Measurements from ENCODE around the gene ZNF407.

Gene ZNF407

DNA sequence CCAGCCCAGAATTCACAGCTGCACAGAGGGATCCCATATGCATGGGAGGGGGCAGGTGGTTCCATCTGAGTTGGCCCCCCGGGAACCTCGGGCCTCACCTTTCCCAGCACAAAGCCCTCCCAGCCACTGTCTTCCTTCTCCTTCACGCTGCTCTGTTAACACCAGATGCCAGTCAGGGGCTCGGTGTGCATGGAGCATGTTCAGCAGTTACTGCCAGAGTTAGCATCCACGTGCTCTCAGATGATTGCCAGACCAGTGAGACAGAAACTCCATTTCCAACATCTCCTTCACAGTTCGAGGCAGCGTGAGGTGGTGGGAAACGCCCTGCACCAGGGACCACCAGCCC, 510.2 kb downstream of the ZNF407 start:
- ATAC-seq = no peak
- TF ChIP-seq ESRRG (CRISPR knock-in tag; IDR thresholded peaks at IDR 0.05) = no peak
- no peak for TF ChIP-seq CSDC2 (CRISPR knock-in tag; IDR thresholded peaks at IDR 0.05)
- no peak for TF ChIP-seq ARNTL (CRISPR knock-in tag; IDR thresholded peaks at IDR 0.05; ENCODE audit: borderline replicate concordance, low read depth)
- no peak for TF ChIP-seq TSHZ2 (CRISPR knock-in tag; IDR thresholded peaks at IDR 0.05)
- no peak for TF ChIP-seq RARB (CRISPR knock-in tag; IDR thresholded peaks at IDR 0.05)
- no peak for TF ChIP-seq ZFP3 (CRISPR knock-in tag; IDR thresholded peaks at IDR 0.05)
- no peak for TF ChIP-seq ZC3H10 (CRISPR knock-in tag; IDR thresholded peaks at IDR 0.05)
- no peak for TF ChIP-seq TOX (CRISPR knock-in tag; IDR thresholded peaks at IDR 0.05; ENCODE audit: borderline replicate concordance)
- TF ChIP-seq BACH2 (CRISPR knock-in tag; IDR thresholded peaks at IDR 0.05; ENCODE audit: borderline replicate concordance) = no peak
- no peak for TF ChIP-seq ZNF8 (CRISPR knock-in tag; IDR thresholded peaks at IDR 0.05)
- no peak for TF ChIP-seq PPARA (CRISPR knock-in tag; IDR thresholded peaks at IDR 0.05; ENCODE audit: borderline replicate concordance)
- no peak for TF ChIP-seq SNAI2 (CRISPR knock-in tag; IDR thresholded peaks at IDR 0.05)
- no peak for TF ChIP-seq ZNF70 (CRISPR knock-in tag; IDR thresholded peaks at IDR 0.05)
- no peak for TF ChIP-seq OSR1 (CRISPR knock-in tag; IDR thresholded peaks at IDR 0.05)
- TF ChIP-seq, protein P1, sequence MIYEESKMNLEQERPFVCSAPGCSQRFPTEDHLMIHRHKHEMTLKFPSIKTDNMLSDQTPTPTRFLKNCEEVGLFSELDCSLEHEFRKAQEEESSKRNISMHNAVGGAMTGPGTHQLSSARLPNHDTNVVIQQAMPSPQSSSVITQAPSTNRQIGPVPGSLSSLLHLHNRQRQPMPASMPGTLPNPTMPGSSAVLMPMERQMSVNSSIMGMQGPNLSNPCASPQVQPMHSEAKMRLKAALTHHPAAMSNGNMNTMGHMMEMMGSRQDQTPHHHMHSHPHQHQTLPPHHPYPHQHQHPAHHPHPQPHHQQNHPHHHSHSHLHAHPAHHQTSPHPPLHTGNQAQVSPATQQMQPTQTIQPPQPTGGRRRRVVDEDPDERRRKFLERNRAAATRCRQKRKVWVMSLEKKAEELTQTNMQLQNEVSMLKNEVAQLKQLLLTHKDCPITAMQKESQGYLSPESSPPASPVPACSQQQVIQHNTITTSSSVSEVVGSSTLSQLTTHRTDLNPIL (CRISPR knock-in tag; IDR thresholded peaks at IDR 0.05; ENCODE audit: low read depth) = no peak
- TF ChIP-seq ISL1 (CRISPR knock-in tag; IDR thresholded peaks at IDR 0.05) = no peak
- TF ChIP-seq TCF4 (CRISPR knock-in tag; IDR thresholded peaks at IDR 0.05; ENCODE audit: borderline replicate concordance) = no peak

DNA sequence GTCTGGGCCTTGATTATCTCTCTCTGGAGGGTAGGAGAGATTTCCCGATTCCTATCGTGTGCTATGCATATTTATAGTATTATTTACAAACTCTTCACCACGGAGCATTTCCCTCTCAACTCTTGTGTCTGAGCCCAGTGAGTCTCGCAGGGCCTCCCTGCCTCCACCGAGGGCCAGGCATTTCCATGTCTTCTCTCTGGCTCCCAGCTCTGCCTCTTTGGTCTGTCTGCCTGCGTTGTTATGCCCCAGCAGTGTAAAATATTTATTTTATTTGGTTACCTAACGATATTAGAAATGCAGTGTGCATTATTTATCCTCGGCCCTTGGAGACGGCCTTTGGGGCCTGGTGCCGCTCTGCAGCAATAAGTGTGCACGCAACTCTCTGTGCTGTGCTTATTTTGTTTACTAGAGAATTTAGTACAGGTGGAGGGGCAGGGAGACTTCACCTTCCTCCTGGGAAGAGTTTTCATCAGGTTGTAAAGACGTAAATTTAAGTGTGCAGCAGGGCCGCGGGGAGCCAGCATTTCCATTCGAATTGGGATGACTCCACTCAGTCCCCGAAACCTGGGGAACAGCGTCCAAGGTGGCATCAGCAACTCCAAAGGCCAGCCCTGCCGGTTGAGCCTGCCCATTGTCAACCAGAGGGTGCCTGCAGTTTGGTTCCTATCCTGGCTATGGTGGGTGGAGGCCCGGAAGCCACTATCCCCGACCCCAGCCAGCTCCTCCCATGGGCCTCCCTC, 511.1 kb downstream of the ZNF407 start:
- no peak for ATAC-seq
- TF ChIP-seq BACH2 (CRISPR knock-in tag; IDR thresholded peaks at IDR 0.05; ENCODE audit: borderline replicate concordance) = no peak
- TF ChIP-seq ESRRG (CRISPR knock-in tag; IDR thresholded peaks at IDR 0.05) = no peak
- TF ChIP-seq OSR1 (CRISPR knock-in tag; IDR thresholded peaks at IDR 0.05) = no peak
- no peak for TF ChIP-seq RARB (CRISPR knock-in tag; IDR thresholded peaks at IDR 0.05)
- TF ChIP-seq, protein P1 (CRISPR knock-in tag; IDR thresholded peaks at IDR 0.05; ENCODE audit: low read depth) = no peak
- TF ChIP-seq PATZ1 (CRISPR knock-in tag; IDR thresholded peaks at IDR 0.05; ENCODE audit: borderline replicate concordance) = no peak
- TF ChIP-seq ZFP30 (CRISPR knock-in tag; IDR thresholded peaks at IDR 0.05) = no peak
- no peak for TF ChIP-seq SNAI2 (CRISPR knock-in tag; IDR thresholded peaks at IDR 0.05)
- no peak for TF ChIP-seq TOX (CRISPR knock-in tag; IDR thresholded peaks at IDR 0.05; ENCODE audit: borderline replicate concordance)
- TF ChIP-seq GLIS3 (CRISPR knock-in tag; IDR thresholded peaks at IDR 0.05) = no peak
- no peak for TF ChIP-seq CSDC2 (CRISPR knock-in tag; IDR thresholded peaks at IDR 0.05)
- no peak for TF ChIP-seq ZNF565 (CRISPR knock-in tag; conservative IDR thresholded peaks at IDR 0.05; ENCODE audit: low read depth)
- TF ChIP-seq ZFP3 (CRISPR knock-in tag; IDR thresholded peaks at IDR 0.05) = no peak
- TF ChIP-seq TCF4 (CRISPR knock-in tag; IDR thresholded peaks at IDR 0.05; ENCODE audit: borderline replicate concordance) = no peak

DNA sequence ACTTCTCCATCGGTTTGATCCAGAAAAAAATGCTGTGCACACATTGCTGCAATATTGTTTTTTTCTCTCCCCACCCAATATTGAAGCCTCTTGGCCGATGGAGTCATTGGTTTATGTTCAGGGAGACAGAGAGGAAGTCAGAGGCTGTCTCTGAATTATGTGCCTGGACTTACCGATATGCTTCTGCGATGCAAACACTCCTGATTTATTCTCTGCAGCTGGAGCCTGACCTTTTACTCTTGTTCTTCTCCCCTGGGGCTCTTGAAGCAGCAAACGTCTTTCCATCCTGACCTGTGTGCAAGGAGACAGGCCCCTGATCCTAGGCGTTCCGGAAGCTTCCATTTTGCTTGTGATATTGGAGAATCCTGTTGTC, 511.6 kb downstream of the ZNF407 start:
- no peak for ATAC-seq
- TF ChIP-seq GLIS3 (CRISPR knock-in tag; IDR thresholded peaks at IDR 0.05) (no peak), ZNF70 (CRISPR knock-in tag; IDR thresholded peaks at IDR 0.05) (no peak), SNAI2 (CRISPR knock-in tag; IDR thresholded peaks at IDR 0.05) (no peak), ZFP3 (CRISPR knock-in tag; IDR thresholded peaks at IDR 0.05) (no peak), ARNTL (CRISPR knock-in tag; IDR thresholded peaks at IDR 0.05; ENCODE audit: borderline replicate concordance, low read depth) (no peak), ESRRG (CRISPR knock-in tag; IDR thresholded peaks at IDR 0.05) (no peak), CSDC2 (CRISPR knock-in tag; IDR thresholded peaks at IDR 0.05) (no peak), PPARA (CRISPR knock-in tag; IDR thresholded peaks at IDR 0.05; ENCODE audit: borderline replicate concordance) (no peak), ISL1 (CRISPR knock-in tag; IDR thresholded peaks at IDR 0.05) (no peak), ZNF565 (CRISPR knock-in tag; conservative IDR thresholded peaks at IDR 0.05; ENCODE audit: low read depth) (no peak), RARB (CRISPR knock-in tag; IDR thresholded peaks at IDR 0.05) (no peak)
